VCaP (cell line): Measurements from ENCODE around the gene AP1B1.

Source experiments
- H3K27ac ChIP-seq: fragments of 450-650 bp; 2 replicates; pipeline ENCODE4 v1.5.1; 2017
- TF ChIP-seq, protein P1 (sequence below): fragments of 450-650 bp; conservative IDR thresholded peaks from 2 replicates; pipeline ENCODE4 v1.5.1; 2017; ENCODE audit warnings: mild to moderate bottlenecking, moderate library complexity

AP1B1 gene

DNA sequence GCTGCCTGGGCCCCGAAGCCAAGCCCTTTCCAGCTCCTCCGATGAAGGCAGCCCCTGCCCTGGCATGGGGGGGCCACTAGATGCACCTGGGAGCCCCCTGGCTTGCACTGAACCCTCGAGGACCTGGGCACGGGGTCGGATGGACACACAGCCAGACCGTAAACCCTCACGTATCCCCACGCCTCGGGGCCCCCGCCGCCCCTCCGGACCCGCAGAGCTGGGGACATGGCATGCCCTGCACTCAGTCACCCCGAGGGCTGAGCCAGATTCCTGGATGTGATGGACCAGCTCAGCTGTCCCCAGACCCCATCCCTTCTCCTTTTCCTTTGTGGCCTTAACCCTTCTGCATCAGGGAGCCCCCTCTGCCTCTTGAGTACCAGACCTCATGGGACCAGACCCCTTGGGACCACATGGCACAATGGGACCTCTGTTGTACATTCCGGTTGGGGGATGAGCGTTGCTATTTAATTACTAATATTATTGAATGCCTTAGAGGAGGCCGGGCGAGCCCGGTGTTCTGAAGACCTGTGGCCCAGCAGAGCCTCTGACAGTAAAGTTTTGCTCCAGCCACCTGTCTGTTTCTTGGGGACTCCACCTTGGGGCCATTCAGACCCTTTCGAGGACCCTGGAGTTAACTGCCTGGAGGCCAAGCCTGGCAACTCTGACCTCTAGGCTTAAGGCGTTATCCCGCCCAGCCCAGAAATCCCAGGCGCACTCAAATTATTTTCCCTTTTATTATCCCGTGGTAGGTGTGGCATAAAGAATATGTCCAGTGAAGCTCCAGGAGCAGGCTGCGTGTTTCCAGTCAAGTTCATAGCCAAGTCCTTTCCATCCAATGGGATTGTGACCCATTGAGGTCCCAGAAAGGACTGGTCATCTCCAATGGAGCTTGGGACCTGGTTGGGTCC, 75.9 kb downstream of the AP1B1 start:
- no peak overlapping the region for H3K27ac ChIP-seq
- TF ChIP-seq, protein P1, sequence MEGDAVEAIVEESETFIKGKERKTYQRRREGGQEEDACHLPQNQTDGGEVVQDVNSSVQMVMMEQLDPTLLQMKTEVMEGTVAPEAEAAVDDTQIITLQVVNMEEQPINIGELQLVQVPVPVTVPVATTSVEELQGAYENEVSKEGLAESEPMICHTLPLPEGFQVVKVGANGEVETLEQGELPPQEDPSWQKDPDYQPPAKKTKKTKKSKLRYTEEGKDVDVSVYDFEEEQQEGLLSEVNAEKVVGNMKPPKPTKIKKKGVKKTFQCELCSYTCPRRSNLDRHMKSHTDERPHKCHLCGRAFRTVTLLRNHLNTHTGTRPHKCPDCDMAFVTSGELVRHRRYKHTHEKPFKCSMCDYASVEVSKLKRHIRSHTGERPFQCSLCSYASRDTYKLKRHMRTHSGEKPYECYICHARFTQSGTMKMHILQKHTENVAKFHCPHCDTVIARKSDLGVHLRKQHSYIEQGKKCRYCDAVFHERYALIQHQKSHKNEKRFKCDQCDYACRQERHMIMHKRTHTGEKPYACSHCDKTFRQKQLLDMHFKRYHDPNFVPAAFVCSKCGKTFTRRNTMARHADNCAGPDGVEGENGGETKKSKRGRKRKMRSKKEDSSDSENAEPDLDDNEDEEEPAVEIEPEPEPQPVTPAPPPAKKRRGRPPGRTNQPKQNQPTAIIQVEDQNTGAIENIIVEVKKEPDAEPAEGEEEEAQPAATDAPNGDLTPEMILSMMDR: no peak

DNA sequence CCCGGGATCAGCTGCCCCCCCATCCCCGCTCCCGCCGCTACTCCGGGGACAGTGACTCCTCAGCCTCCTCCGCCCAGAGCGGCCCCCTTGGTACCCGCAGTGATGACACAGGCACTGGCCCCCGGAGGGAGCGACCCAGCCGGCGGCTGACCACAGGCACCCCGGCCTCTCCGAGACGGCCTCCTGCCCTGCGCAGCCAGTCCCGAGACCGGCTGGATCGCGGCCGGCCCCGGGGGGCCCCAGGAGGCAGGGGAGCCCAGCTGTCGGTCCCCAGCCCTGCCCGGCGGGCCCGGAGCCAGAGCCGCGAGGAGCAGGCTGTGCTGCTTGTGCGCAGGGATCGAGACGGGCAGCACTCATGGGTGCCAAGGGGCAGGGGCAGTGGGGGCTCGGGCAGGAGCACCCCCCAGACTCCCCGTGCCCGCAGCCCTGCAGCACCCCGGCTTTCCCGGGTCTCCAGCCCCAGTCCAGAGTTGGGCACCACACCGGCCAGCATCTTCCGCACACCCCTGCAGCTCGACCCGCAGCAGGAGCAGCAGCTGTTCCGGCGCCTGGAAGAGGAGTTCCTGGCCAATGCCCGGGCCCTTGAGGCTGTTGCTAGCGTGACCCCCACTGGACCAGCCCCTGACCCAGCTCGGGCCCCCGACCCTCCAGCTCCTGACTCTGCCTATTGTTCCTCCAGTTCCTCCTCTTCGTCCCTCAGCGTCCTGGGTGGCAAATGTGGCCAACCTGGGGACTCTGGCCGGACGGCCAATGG, 76.7 kb downstream of the AP1B1 start:
- H3K27ac ChIP-seq: no peak overlapping the region
- TF ChIP-seq, protein P1: no peak

GRCh38 chr22:29310863-29311339, 77.5 kb downstream of the AP1B1 start:
- TF ChIP-seq, protein P1: no peak
- H3K27ac ChIP-seq: peak overlapping the region; percentile 11; the same call in 1 of the 2 replicates

DNA sequence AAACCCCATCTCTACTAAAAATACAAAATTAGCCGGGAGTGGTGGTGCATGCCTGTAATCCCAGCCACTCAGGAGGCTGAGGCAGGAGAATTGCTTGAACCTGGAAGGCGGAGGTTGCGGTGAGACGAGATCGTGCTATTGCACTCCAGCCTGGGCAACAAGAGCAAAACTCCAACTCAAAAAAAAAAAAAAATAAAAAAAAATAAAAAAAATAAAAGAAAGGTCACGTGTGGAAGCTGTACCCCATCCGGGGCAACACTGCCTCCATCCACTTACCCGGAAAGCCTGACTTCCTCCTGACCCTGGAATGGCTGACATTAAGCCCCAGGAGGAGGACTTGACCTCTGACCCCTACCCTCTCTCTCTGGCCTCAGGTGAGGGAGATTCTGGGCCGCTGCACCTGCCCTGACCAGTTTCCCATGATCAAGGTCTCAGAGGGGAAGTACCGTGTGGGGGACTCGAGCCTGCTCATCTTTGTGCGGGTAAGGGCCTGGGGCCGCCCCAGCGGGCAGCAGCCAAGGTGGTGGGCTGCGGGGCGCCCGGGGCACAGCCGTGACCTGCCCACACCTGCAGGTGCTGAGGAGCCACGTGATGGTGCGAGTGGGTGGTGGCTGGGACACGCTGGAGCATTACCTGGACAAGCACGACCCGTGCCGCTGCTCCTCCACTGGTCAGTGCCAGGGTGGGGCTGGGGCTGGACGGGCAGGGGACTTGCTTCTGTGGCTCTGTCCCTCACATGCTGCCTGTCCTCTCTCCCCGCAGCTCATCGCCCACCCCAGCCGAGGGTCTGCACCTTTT, 78.1 kb downstream of the AP1B1 start:
- peak overlapping the region; percentile 11; the same call in 1 of the 2 replicates for H3K27ac ChIP-seq
- TF ChIP-seq, protein P1: no peak

DNA sequence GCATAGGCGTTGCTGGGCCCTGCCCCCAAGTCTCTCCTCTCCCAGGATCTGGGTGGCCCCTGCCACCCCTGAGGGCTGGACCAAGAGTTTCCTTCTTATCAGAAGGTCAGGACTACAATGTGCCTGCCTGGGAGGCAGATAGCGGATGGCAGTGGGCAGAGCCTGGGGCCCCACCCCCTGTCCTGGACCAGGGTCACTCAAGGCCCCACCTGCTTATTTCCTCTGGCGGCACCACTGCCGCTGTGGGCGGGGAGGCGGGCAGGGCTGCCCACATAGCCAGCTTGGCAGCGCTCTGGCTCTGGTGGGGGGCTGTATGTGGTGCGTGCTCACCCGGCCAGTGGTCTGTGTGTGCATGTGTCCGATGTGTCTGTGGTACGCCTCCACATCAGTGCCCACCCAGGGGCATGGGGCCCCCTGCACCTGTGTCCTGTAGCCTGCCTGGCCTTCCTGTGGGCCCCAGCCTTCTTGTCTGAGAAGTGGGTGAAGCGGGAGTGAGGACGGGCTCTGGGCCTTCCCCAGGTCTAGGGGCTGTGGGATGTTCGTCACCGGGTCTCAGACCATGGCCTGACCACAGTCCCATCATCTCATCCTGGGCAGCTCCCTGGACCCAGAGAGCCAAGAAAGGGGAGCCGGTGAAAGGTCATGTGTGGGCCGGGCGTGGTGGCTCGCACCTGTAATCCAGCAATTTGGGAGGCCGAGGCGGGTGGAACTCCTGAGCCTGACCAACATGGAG, 78.9 kb downstream of the AP1B1 start:
- H3K27ac ChIP-seq: peak overlapping the region; percentile 19; the same call in 1 of the 2 replicates

DNA sequence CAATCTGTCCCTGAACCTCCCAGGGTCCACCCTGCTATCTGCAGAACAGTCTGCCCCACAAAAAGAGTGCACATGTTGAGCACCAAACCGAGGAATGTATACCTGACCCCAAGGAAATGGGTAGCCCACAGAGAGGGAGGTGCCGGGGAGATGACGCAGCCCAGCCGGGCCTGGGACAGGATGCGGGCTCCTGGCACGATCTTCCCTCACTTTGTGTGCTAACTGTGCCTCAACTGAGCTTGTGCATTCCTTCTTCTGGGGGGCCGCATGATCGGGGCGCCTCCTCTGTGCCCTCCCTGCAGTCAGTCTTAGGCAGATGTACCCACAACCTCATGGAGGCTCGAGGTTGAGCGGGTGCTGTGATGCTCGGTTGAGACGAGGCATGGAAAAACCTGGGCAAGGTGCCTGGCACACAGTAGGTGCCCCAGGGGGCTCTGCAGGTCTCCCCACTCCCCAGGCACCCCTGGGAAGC, 79.5 kb downstream of the AP1B1 start:
- TF ChIP-seq, protein P1: no peak
- H3K27ac ChIP-seq: peak overlapping the region; percentile 19; the same call in 1 of the 2 replicates

More for the DNA sequence above, 78.9 kb downstream of the AP1B1 start:
- TF ChIP-seq, protein P1: no peak
